ENCODE data around the gene SYT1. TPM values are rescaled to one million over a fixed set of nuclear protein-coding genes. Genes with fewer than 3 reads are reported as not detected.

The SYT1 gene
- polyA plus RNA-seq, 2 donors: 0.04 to 0.09 TPM

GRCh38 chr12:79086541-79087296 is 222.1 kb downstream of the SYT1 start:
- H3K36me3 ChIP-seq (ENCODE audit: control insufficient read depth in 2 of 2, insufficient read depth in 2 of 2, low read length in 1 of 2): no peaks in the 10 kb centered on the region
- H3K4me3 ChIP-seq (ENCODE audit: low read depth in 1 of 2, low read length in 2 of 2): no peak overlapping the region
- H3K27ac ChIP-seq (ENCODE audit: low read depth in 2 of 2, low read length in 1 of 2): no peak overlapping the region
- no peaks in the 10 kb centered on the region for H3K27me3 ChIP-seq (ENCODE audit: control insufficient read depth in 1 of 2, insufficient read depth in 2 of 2, low read length in 2 of 2)
- H3K4me1 ChIP-seq (ENCODE audit: control insufficient read depth in 2 of 2, insufficient read depth in 2 of 2, low read length in 1 of 2): no peaks in the 10 kb centered on the region
- H3K9me3 ChIP-seq (ENCODE audit: control insufficient read depth in 2 of 2, insufficient read depth in 1 of 2, low read depth in 1 of 2, low read length in 1 of 2): no peaks in the 10 kb centered on the region
- WGBS, 2 donors: 46 to 59% methylated on average over 8 of the region's 8 CpGs

GRCh38 chr12:79098530-79098929 is 234.0 kb downstream of the SYT1 start:
- Histone ChIP-seq H3K27ac (ENCODE audit: low read depth in 2 of 2, low read length in 1 of 2) (no peak overlapping the region), H3K4me1 (ENCODE audit: control insufficient read depth in 2 of 2, insufficient read depth in 2 of 2, low read length in 1 of 2) (no peaks in the 10 kb centered on the region), H3K4me3 (ENCODE audit: low read depth in 1 of 2, low read length in 2 of 2) (no peak overlapping the region), H3K9me3 (ENCODE audit: control insufficient read depth in 2 of 2, insufficient read depth in 1 of 2, low read depth in 1 of 2, low read length in 1 of 2) (no peaks in the 10 kb centered on the region), H3K27me3 (ENCODE audit: control insufficient read depth in 1 of 2, insufficient read depth in 2 of 2, low read length in 2 of 2) (no peaks in the 10 kb centered on the region), H3K36me3 (ENCODE audit: control insufficient read depth in 2 of 2, insufficient read depth in 2 of 2, low read length in 1 of 2) (no peaks in the 10 kb centered on the region)
- 41 to 44% methylated on average over 3 of the region's 3 CpGs for WGBS, 2 donors

- H3K27me3 ChIP-seq (ENCODE audit: control insufficient read depth in 1 of 2, insufficient read depth in 2 of 2, low read length in 2 of 2): no peaks in the 10 kb centered on the region
- no peaks in the 10 kb centered on the region for H3K9me3 ChIP-seq (ENCODE audit: control insufficient read depth in 2 of 2, insufficient read depth in 1 of 2, low read depth in 1 of 2, low read length in 1 of 2)
- no peaks in the 10 kb centered on the region for H3K4me1 ChIP-seq (ENCODE audit: control insufficient read depth in 2 of 2, insufficient read depth in 2 of 2, low read length in 1 of 2)
- H3K4me3 ChIP-seq (ENCODE audit: low read depth in 1 of 2, low read length in 2 of 2): no peak overlapping the region
- 85 to 96% methylated on average over 2 of the region's 2 CpGs for WGBS, 2 donors
- no peaks in the 10 kb centered on the region for H3K36me3 ChIP-seq (ENCODE audit: control insufficient read depth in 2 of 2, insufficient read depth in 2 of 2, low read length in 1 of 2)
- no peak overlapping the region for H3K27ac ChIP-seq (ENCODE audit: low read depth in 2 of 2, low read length in 1 of 2)
Observed at GRCh38 chr12:79108962-79109361, 244.4 kb downstream of the SYT1 start.

- no peaks in the 10 kb centered on the region for H3K4me1 ChIP-seq (ENCODE audit: control insufficient read depth in 2 of 2, insufficient read depth in 2 of 2, low read length in 1 of 2)
- H3K36me3 ChIP-seq (ENCODE audit: control insufficient read depth in 2 of 2, insufficient read depth in 2 of 2, low read length in 1 of 2): no peaks in the 10 kb centered on the region
- H3K27me3 ChIP-seq (ENCODE audit: control insufficient read depth in 1 of 2, insufficient read depth in 2 of 2, low read length in 2 of 2): no peaks in the 10 kb centered on the region
- H3K4me3 ChIP-seq (ENCODE audit: low read depth in 1 of 2, low read length in 2 of 2): no peak overlapping the region
- no peak overlapping the region for H3K27ac ChIP-seq (ENCODE audit: low read depth in 2 of 2, low read length in 1 of 2)
- no peaks in the 10 kb centered on the region for H3K9me3 ChIP-seq (ENCODE audit: control insufficient read depth in 2 of 2, insufficient read depth in 1 of 2, low read depth in 1 of 2, low read length in 1 of 2)
Observed at GRCh38 chr12:79114896-79115295, 250.3 kb downstream of the SYT1 start.

GRCh38 chr12:79115743-79116142 is 251.2 kb downstream of the SYT1 start:
- H3K27ac ChIP-seq (ENCODE audit: low read depth in 2 of 2, low read length in 1 of 2): no peak overlapping the region
- H3K27me3 ChIP-seq (ENCODE audit: control insufficient read depth in 1 of 2, insufficient read depth in 2 of 2, low read length in 2 of 2): no peaks in the 10 kb centered on the region
- no peaks in the 10 kb centered on the region for H3K4me1 ChIP-seq (ENCODE audit: control insufficient read depth in 2 of 2, insufficient read depth in 2 of 2, low read length in 1 of 2)
- H3K9me3 ChIP-seq (ENCODE audit: control insufficient read depth in 2 of 2, insufficient read depth in 1 of 2, low read depth in 1 of 2, low read length in 1 of 2): no peaks in the 10 kb centered on the region
- H3K4me3 ChIP-seq (ENCODE audit: low read depth in 1 of 2, low read length in 2 of 2): no peak overlapping the region
- H3K36me3 ChIP-seq (ENCODE audit: control insufficient read depth in 2 of 2, insufficient read depth in 2 of 2, low read length in 1 of 2): no peaks in the 10 kb centered on the region

GRCh38 chr12:79119796-79120195 is 255.2 kb downstream of the SYT1 start:
- Histone ChIP-seq H3K9me3 (ENCODE audit: control insufficient read depth in 2 of 2, insufficient read depth in 1 of 2, low read depth in 1 of 2, low read length in 1 of 2) (no peaks in the 10 kb centered on the region), H3K27ac (ENCODE audit: low read depth in 2 of 2, low read length in 1 of 2) (no peak overlapping the region), H3K4me3 (ENCODE audit: low read depth in 1 of 2, low read length in 2 of 2) (no peak overlapping the region), H3K27me3 (ENCODE audit: control insufficient read depth in 1 of 2, insufficient read depth in 2 of 2, low read length in 2 of 2) (no peaks in the 10 kb centered on the region), H3K4me1 (ENCODE audit: control insufficient read depth in 2 of 2, insufficient read depth in 2 of 2, low read length in 1 of 2) (no peaks in the 10 kb centered on the region), H3K36me3 (ENCODE audit: control insufficient read depth in 2 of 2, insufficient read depth in 2 of 2, low read length in 1 of 2) (no peaks in the 10 kb centered on the region)
- 95 to 97% methylated on average over 4 of the region's 4 CpGs for WGBS, 2 donors

- WGBS, 2 donors: 81 to 86% methylated on average over 3 of the region's 3 CpGs
Observed at GRCh38 chr12:79121486-79121885, 256.9 kb downstream of the SYT1 start.

GRCh38 chr12:79124385-79124784 is 259.8 kb downstream of the SYT1 start:
- Histone ChIP-seq H3K9me3 (ENCODE audit: control insufficient read depth in 2 of 2, insufficient read depth in 1 of 2, low read depth in 1 of 2, low read length in 1 of 2) (no peaks in the 10 kb centered on the region), H3K4me3 (ENCODE audit: low read depth in 1 of 2, low read length in 2 of 2) (no peak overlapping the region), H3K36me3 (ENCODE audit: control insufficient read depth in 2 of 2, insufficient read depth in 2 of 2, low read length in 1 of 2) (no peaks in the 10 kb centered on the region), H3K27me3 (ENCODE audit: control insufficient read depth in 1 of 2, insufficient read depth in 2 of 2, low read length in 2 of 2) (no peaks in the 10 kb centered on the region), H3K4me1 (ENCODE audit: control insufficient read depth in 2 of 2, insufficient read depth in 2 of 2, low read length in 1 of 2) (no peaks in the 10 kb centered on the region), H3K27ac (ENCODE audit: low read depth in 2 of 2, low read length in 1 of 2) (no peak overlapping the region)
- WGBS, 2 donors: 93 to 96% methylated on average over 5 of the region's 5 CpGs

More at GRCh38 chr12:79121486-79121885, 256.9 kb downstream of the SYT1 start:
- Histone ChIP-seq H3K4me1 (ENCODE audit: control insufficient read depth in 2 of 2, insufficient read depth in 2 of 2, low read length in 1 of 2) (no peaks in the 10 kb centered on the region), H3K4me3 (ENCODE audit: low read depth in 1 of 2, low read length in 2 of 2) (no peak overlapping the region), H3K27me3 (ENCODE audit: control insufficient read depth in 1 of 2, insufficient read depth in 2 of 2, low read length in 2 of 2) (no peaks in the 10 kb centered on the region), H3K9me3 (ENCODE audit: control insufficient read depth in 2 of 2, insufficient read depth in 1 of 2, low read depth in 1 of 2, low read length in 1 of 2) (no peaks in the 10 kb centered on the region), H3K36me3 (ENCODE audit: control insufficient read depth in 2 of 2, insufficient read depth in 2 of 2, low read length in 1 of 2) (no peaks in the 10 kb centered on the region), H3K27ac (ENCODE audit: low read depth in 2 of 2, low read length in 1 of 2) (no peak overlapping the region)

GRCh38 chr12:79125358-79125757 is 260.8 kb downstream of the SYT1 start:
- Histone ChIP-seq H3K36me3 (ENCODE audit: control insufficient read depth in 2 of 2, insufficient read depth in 2 of 2, low read length in 1 of 2) (no peaks in the 10 kb centered on the region), H3K4me1 (ENCODE audit: control insufficient read depth in 2 of 2, insufficient read depth in 2 of 2, low read length in 1 of 2) (no peaks in the 10 kb centered on the region), H3K9me3 (ENCODE audit: control insufficient read depth in 2 of 2, insufficient read depth in 1 of 2, low read depth in 1 of 2, low read length in 1 of 2) (no peaks in the 10 kb centered on the region), H3K27me3 (ENCODE audit: control insufficient read depth in 1 of 2, insufficient read depth in 2 of 2, low read length in 2 of 2) (no peaks in the 10 kb centered on the region), H3K27ac (ENCODE audit: low read depth in 2 of 2, low read length in 1 of 2) (no peak overlapping the region), H3K4me3 (ENCODE audit: low read depth in 1 of 2, low read length in 2 of 2) (no peak overlapping the region)
- 46 to 70% methylated on average over 2 of the region's 2 CpGs for whole genome bisulfite sequencing, 2 donors

- Histone ChIP-seq H3K4me1 (ENCODE audit: control insufficient read depth in 2 of 2, insufficient read depth in 2 of 2, low read length in 1 of 2) (no peaks in the 10 kb centered on the region), H3K4me3 (ENCODE audit: low read depth in 1 of 2, low read length in 2 of 2) (no peak overlapping the region), H3K36me3 (ENCODE audit: control insufficient read depth in 2 of 2, insufficient read depth in 2 of 2, low read length in 1 of 2) (no peaks in the 10 kb centered on the region), H3K9me3 (ENCODE audit: control insufficient read depth in 2 of 2, insufficient read depth in 1 of 2, low read depth in 1 of 2, low read length in 1 of 2) (no peaks in the 10 kb centered on the region), H3K27ac (ENCODE audit: low read depth in 2 of 2, low read length in 1 of 2) (no peak overlapping the region), H3K27me3 (ENCODE audit: control insufficient read depth in 1 of 2, insufficient read depth in 2 of 2, low read length in 2 of 2) (no peaks in the 10 kb centered on the region)
- 42 to 43% methylated on average over 3 of the region's 3 CpGs for WGBS, 2 donors
Observed at GRCh38 chr12:79127271-79127751, 262.7 kb downstream of the SYT1 start.

Measured in esophagus (tissue), 2 donors.